Panc1 (cell line): ENCODE data around the gene FDPS. TPM values are rescaled to one million over a fixed set of nuclear protein-coding genes. Genes with fewer than 3 reads are reported as not detected.

Source experiments
- ATAC-seq: fragments of 200-7000 bp; cut with Tn5 transposase; 2 replicates; pipeline ENCODE4 v1.9.1; 2020; ENCODE audit warnings: mild to moderate bottlenecking, moderate library complexity
- BruUV-seq: library from RNA; stranded (reverse); fragments of 400-500 nt; replicated peaks from 2 replicates; lab custom pipeline; 2021; lab: Mats Ljungman, UMichigan
- CTCF ChIA-PET: fragments of 300-600 bp; sonication (Branson Sonifier 250); formaldehyde crosslinking; loops from one replicate; lab custom pipeline; 2022; ENCODE audit warnings: antibody characterized with exemption; lab: Charles Lee
- POLR2A ChIA-PET: fragments of 300-600 bp; sonication (Branson Sonifier 250); formaldehyde crosslinking; loops from one replicate; lab custom pipeline; 2022; ENCODE audit warnings: antibody characterized with exemption; lab: Charles Lee
- DNase-seq: peaks from one replicate; pipeline ENCODE4 v3.0.0-alpha.2; 2010; ENCODE audit warnings: low read depth, low spot score
- H3K27ac ChIP-seq: 2 replicates; pipeline ENCODE4 v1.5.1; 2011; ENCODE audit warnings: mild to moderate bottlenecking, low read length, inconsistent platforms
- H3K27me3 ChIP-seq: fragments of 200-500 bp; sonication (Bioruptor generic); 2 replicates; pipeline ENCODE4 v1.6.0; 2014; ENCODE audit warnings: low read length, inconsistent platforms; ENCODE audit not compliant: control insufficient read depth, insufficient read depth
- H3K36me3 ChIP-seq: fragments of 200-500 bp; sonication (Bioruptor generic); 2 replicates; pipeline ENCODE4 v1.5.1; 2014; ENCODE audit warnings: inconsistent platforms, mild to moderate bottlenecking, low read length, moderate library complexity; ENCODE audit not compliant: control insufficient read depth, insufficient read depth
- H3K4me1 ChIP-seq: 2 replicates; pipeline ENCODE4 v1.5.1; 2011; ENCODE audit warnings: inconsistent platforms, mild to moderate bottlenecking, low read length, moderate library complexity; ENCODE audit not compliant: control insufficient read depth, insufficient read depth
- H3K4me3 ChIP-seq, 2 experiments: 2 replicates each; pipeline ENCODE4 v1.5.1; 2011 to 2012; ENCODE audit warnings: low read depth in 2 of 2, low read length in 2 of 2, mild to moderate bottlenecking in 2 of 2, inconsistent platforms in 1 of 2, moderate library complexity in 1 of 2
- H3K9me3 ChIP-seq: fragments of 200-500 bp; sonication (Bioruptor generic); 2 replicates; pipeline ENCODE4 v1.5.1; 2014; ENCODE audit warnings: low read depth, mild to moderate bottlenecking, inconsistent platforms, low read length, moderate library complexity; ENCODE audit not compliant: control insufficient read depth, insufficient read depth
- POLR2AphosphoS5 ChIP-seq: IDR thresholded peaks from 2 replicates; pipeline ENCODE4 v1.6.1; 2012; ENCODE audit warnings: mild to moderate bottlenecking, low read depth, low read length, moderate library complexity
- SIN3A ChIP-seq: IDR thresholded peaks from 2 replicates; pipeline ENCODE4 v1.6.1; 2012; ENCODE audit warnings: low read depth, mild to moderate bottlenecking, low read length, moderate library complexity, borderline replicate concordance; ENCODE audit not compliant: insufficient read depth
- TCF7L2 ChIP-seq: IDR thresholded peaks from 2 replicates; pipeline ENCODE4 v1.6.1; 2011; ENCODE audit warnings: mild to moderate bottlenecking, low read depth, low read length, inconsistent platforms
- in situ Hi-C: cut with HindIII; loops from 2 replicates; pipeline ENCODE4 v1.10.0; 2016; ENCODE audit warnings: low sequenced_read_pairs, low pct_unique_long_range_greater_than_20kb
- intact Hi-C: fragments of 100-400 bp; cut with micrococcal nuclease; formaldehyde crosslinking; loops from one replicate; pipeline ENCODE4 v1.10.0; 2022; ENCODE audit not compliant: unreplicated experiment
- total RNA-seq: library from RNA; stranded (reverse); gene quantifications from one replicate; pipeline ENCODE4 v1.2.1, GENCODE V29; 2021; ENCODE audit not compliant: unreplicated experiment
- TF ChIP-seq, protein P1 (sequence below), 2 experiments: IDR thresholded peaks; 2 replicates each; pipeline ENCODE4 v1.6.1; 2011 to 2012; ENCODE audit warnings: low read depth in 2 of 2, control low read depth in 1 of 2, low read length in 1 of 2, mild to moderate bottlenecking in 1 of 2, moderate library complexity in 1 of 2; ENCODE audit not compliant: insufficient read depth in 1 of 2
- TF ChIP-seq, protein P2 (sequence below): fragments of 450-650 bp; IDR thresholded peaks from 2 replicates; pipeline ENCODE4 v1.5.1; 2017; ENCODE audit warnings: mild to moderate bottlenecking

FDPS gene
- total RNA-seq, 1 experiment from 2014 or later = 255 TPM

DNA sequence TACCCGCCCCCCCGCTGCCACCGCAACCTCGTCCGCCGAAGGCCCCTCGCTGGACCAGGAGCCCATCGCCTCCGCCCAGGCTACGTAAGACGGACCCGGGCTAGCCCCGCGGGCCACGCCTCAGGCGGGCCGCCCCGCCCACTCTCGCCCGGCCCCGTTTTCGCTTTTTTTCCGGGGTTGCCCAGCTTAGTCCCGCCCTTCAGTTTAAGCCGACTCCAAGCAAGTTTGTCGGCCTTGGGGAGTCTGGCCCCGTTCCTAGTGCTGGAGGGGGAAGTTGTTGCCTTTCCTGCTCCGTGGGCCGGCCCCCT, 15.0 kb downstream of the FDPS start:
- peak overlapping the region; percentile 92 to 96 for H3K4me3 ChIP-seq
- no peak for TF ChIP-seq TCF7L2
- TF ChIP-seq, protein P1, sequence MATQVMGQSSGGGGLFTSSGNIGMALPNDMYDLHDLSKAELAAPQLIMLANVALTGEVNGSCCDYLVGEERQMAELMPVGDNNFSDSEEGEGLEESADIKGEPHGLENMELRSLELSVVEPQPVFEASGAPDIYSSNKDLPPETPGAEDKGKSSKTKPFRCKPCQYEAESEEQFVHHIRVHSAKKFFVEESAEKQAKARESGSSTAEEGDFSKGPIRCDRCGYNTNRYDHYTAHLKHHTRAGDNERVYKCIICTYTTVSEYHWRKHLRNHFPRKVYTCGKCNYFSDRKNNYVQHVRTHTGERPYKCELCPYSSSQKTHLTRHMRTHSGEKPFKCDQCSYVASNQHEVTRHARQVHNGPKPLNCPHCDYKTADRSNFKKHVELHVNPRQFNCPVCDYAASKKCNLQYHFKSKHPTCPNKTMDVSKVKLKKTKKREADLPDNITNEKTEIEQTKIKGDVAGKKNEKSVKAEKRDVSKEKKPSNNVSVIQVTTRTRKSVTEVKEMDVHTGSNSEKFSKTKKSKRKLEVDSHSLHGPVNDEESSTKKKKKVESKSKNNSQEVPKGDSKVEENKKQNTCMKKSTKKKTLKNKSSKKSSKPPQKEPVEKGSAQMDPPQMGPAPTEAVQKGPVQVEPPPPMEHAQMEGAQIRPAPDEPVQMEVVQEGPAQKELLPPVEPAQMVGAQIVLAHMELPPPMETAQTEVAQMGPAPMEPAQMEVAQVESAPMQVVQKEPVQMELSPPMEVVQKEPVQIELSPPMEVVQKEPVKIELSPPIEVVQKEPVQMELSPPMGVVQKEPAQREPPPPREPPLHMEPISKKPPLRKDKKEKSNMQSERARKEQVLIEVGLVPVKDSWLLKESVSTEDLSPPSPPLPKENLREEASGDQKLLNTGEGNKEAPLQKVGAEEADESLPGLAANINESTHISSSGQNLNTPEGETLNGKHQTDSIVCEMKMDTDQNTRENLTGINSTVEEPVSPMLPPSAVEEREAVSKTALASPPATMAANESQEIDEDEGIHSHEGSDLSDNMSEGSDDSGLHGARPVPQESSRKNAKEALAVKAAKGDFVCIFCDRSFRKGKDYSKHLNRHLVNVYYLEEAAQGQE (IDR thresholded peaks at IDR 0.05; ENCODE audit: insufficient read depth in 1 of 2, low read depth in 2 of 2, low read length in 1 of 2) = no peak
- TF ChIP-seq SIN3A = 0 out of 2 replicates have a peak, but pooled peaks have one; percentile 4
- TF ChIP-seq, protein P2, sequence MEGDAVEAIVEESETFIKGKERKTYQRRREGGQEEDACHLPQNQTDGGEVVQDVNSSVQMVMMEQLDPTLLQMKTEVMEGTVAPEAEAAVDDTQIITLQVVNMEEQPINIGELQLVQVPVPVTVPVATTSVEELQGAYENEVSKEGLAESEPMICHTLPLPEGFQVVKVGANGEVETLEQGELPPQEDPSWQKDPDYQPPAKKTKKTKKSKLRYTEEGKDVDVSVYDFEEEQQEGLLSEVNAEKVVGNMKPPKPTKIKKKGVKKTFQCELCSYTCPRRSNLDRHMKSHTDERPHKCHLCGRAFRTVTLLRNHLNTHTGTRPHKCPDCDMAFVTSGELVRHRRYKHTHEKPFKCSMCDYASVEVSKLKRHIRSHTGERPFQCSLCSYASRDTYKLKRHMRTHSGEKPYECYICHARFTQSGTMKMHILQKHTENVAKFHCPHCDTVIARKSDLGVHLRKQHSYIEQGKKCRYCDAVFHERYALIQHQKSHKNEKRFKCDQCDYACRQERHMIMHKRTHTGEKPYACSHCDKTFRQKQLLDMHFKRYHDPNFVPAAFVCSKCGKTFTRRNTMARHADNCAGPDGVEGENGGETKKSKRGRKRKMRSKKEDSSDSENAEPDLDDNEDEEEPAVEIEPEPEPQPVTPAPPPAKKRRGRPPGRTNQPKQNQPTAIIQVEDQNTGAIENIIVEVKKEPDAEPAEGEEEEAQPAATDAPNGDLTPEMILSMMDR = no peak
- H3K27ac ChIP-seq = peak overlapping the region; percentile 95
- in situ Hi-C loops = no loop called here
- POLR2A ChIA-PET = interaction anchor here (0.5 to 0.9 kb wide), 3 partner anchors 16 to 125 kb away, joined by 3 to 6 read pairs (median 5); no protein-coding TSS in a partner anchor
- BruUV-seq = no TSS peak
- H3K9me3 ChIP-seq = no peaks in the 10 kb centered on the region
- peaks cover 47% of the 10 kb centered on the region for H3K4me1 ChIP-seq
- intact Hi-C loops = loop anchor here (1.0 kb wide), 1 partner anchor 46 kb away; the partner anchor contains the start of gene HCN3
- peak; percentile 74 for DNase-seq
- CTCF ChIA-PET = interaction anchor here (0.6 to 3.5 kb wide), 5 partner anchors 45 to 406 kb away, joined by 3 to 34 read pairs (median 4); no protein-coding TSS in a partner anchor
- H3K36me3 ChIP-seq = no peaks in the 10 kb centered on the region; the same call in none of the 2 replicates
- H3K27me3 ChIP-seq = no peaks in the 10 kb centered on the region
- ATAC-seq = peak; percentile 66

DNA sequence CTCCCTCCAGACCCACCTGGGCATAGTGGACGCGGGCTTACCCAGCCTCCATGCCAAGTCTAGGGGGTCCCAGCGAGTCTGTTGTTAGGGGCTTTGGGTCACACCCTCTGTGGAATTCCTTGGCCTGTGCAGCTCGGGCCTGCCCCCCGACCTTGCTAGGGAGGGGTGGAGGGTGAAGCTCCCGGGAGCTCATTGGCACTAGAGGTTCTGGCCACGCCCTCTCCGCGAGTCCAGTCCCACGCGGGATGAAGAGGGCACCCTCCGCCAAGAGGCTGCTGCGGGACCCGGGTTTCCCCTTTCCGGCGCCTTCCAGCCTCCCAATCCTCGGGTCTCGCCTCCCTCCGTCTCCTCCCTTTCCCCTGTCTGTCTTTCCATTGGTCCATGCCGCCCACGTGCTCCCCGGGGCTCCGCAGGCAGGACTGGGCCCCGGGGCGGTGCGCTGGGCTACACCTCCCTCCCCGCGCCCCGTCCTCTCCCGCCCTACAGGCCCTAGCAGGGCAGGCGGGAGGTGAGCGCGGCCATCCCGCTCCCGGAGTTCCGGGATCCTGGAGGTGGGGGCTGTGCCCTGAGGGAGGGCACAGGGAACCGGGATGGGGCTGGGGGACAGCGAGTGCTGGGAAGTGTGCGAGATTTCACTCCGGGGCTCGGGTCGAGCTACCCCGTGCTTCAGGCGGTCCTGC, 15.5 kb downstream of the FDPS start:
- intact Hi-C loops = no loop called here

More for the DNA sequence above, 15.5 kb downstream of the FDPS start:
- no peak; the same call in 1 of the 2 replicates for TF ChIP-seq SIN3A
- no peak; the same call in 1 of the 2 replicates for TF ChIP-seq TCF7L2
- 0 out of 2 replicates have a peak, but pooled peaks have one; percentile 56 for TF ChIP-seq POLR2AphosphoS5
- Histone ChIP-seq H3K36me3 (no peaks in the 10 kb centered on the region; the same call in none of the 2 replicates), H3K27me3 (no peaks in the 10 kb centered on the region), H3K4me1 (peaks cover 47% of the 10 kb centered on the region), H3K27ac (peak overlapping the region; percentile 95), H3K4me3 (peak overlapping the region; percentile 92 to 96), H3K9me3 (no peaks in the 10 kb centered on the region)
- POLR2A ChIA-PET = interaction anchor here (0.5 to 0.9 kb wide), 4 partner anchors 12 to 125 kb away, joined by 3 to 8 read pairs (median 6); no protein-coding TSS in a partner anchor
- no TSS peak for BruUV-seq
- in situ Hi-C loops = no loop called here
- CTCF ChIA-PET = interaction anchor here (0.6 to 3.5 kb wide), 5 partner anchors 46 to 405 kb away, joined by 3 to 34 read pairs (median 4); no protein-coding TSS in a partner anchor
- ATAC-seq = peak; percentile 76
- DNase-seq = peak; percentile 87
